IPS-15b (cell line): ENCODE data around the gene ARHGAP42.
"Not testable (repeated sequence)": the region's sequence is repeated elsewhere in the genome, so short reads cannot be mapped to it uniquely, and the experiment has no call there.

Experiments
- H3K27me3 ChIP-seq: one replicate; pipeline ENCODE4 v1.6.1; 2013; ENCODE audit warnings: low read length; ENCODE audit not compliant: control insufficient read depth, insufficient read depth
- H3K36me3 ChIP-seq: one replicate; pipeline ENCODE4 v1.6.1; 2013; ENCODE audit warnings: low read length; ENCODE audit not compliant: control insufficient read depth, insufficient read depth
- H3K4me1 ChIP-seq: one replicate; pipeline ENCODE4 v1.6.1; 2013; ENCODE audit warnings: mild to moderate bottlenecking, low read length; ENCODE audit not compliant: control insufficient read depth, insufficient read depth
- H3K4me3 ChIP-seq: one replicate; pipeline ENCODE4 v1.5.1; 2013; ENCODE audit warnings: low read depth, low read length
- H3K9ac ChIP-seq: one replicate; pipeline ENCODE4 v1.6.1; 2013; ENCODE audit warnings: low read depth, mild to moderate bottlenecking, low read length
- H3K9me3 ChIP-seq: one replicate; pipeline ENCODE4 v1.6.1; 2013; ENCODE audit warnings: mild to moderate bottlenecking, low read length; ENCODE audit not compliant: control insufficient read depth, insufficient read depth

The ARHGAP42 gene

GRCh38 chr11:100687054-100687629, at the start of gene ARHGAP42:
ARHGAP42 (plus strand) TSS chr11:100687288; CDS start chr11:100687679, 391 bp downstream.
- no peaks in the 10 kb centered on the region for H3K27me3 ChIP-seq
- peak within 1 kb of the TSS; percentile 81 for H3K9ac ChIP-seq
- peak within 1 kb of the TSS; percentile 64 for H3K4me3 ChIP-seq
- no peaks in the 10 kb centered on the region for H3K9me3 ChIP-seq
- H3K4me1 ChIP-seq, result peaks cover 12% of the 10 kb centered on the region
- H3K36me3 ChIP-seq, result no peaks in the 10 kb centered on the region

- Histone ChIP-seq H3K4me3 (no peak overlapping the region), H3K9me3 (no peaks in the 10 kb centered on the region), H3K4me1 (peaks cover 15% of the 10 kb centered on the region)
Measured at GRCh38 chr11:100637706-100638105, 49.4 kb upstream of the ARHGAP42 start.

GRCh38 chr11:100638648-100639047, 48.4 kb upstream of the ARHGAP42 start:
- Histone ChIP-seq H3K4me1 (peaks cover 15% of the 10 kb centered on the region), H3K27me3 (no peaks in the 10 kb centered on the region), H3K36me3 (no peaks in the 10 kb centered on the region), H3K4me3 (no peak overlapping the region), H3K9ac (no peak overlapping the region), H3K9me3 (no peaks in the 10 kb centered on the region)

More at GRCh38 chr11:100637706-100638105, 49.4 kb upstream of the ARHGAP42 start:
- H3K9ac ChIP-seq, result no peak overlapping the region
- H3K36me3 ChIP-seq, result no peaks in the 10 kb centered on the region
- no peaks in the 10 kb centered on the region for H3K27me3 ChIP-seq

- no peak overlapping the region for H3K9ac ChIP-seq
- H3K4me1 ChIP-seq, result peaks cover 15% of the 10 kb centered on the region
- no peak overlapping the region for H3K4me3 ChIP-seq
- no peaks in the 10 kb centered on the region for H3K27me3 ChIP-seq
- H3K36me3 ChIP-seq, result no peaks in the 10 kb centered on the region
- no peaks in the 10 kb centered on the region for H3K9me3 ChIP-seq
Measured at GRCh38 chr11:100639140-100639539, 47.9 kb upstream of the ARHGAP42 start.

- Histone ChIP-seq H3K36me3 (no peaks in the 10 kb centered on the region), H3K9ac (no peak overlapping the region), H3K27me3 (no peaks in the 10 kb centered on the region), H3K4me1 (peaks cover 15% of the 10 kb centered on the region), H3K9me3 (no peaks in the 10 kb centered on the region), H3K4me3 (no peak overlapping the region)
Measured at GRCh38 chr11:100640071-100640470, 47.0 kb upstream of the ARHGAP42 start.

- H3K4me3 ChIP-seq, result no peak overlapping the region
- H3K36me3 ChIP-seq, result no peaks in the 10 kb centered on the region
- peaks cover 15% of the 10 kb centered on the region for H3K4me1 ChIP-seq
- no peaks in the 10 kb centered on the region for H3K27me3 ChIP-seq
- H3K9ac ChIP-seq, result no peak overlapping the region
- H3K9me3 ChIP-seq, result no peaks in the 10 kb centered on the region
Measured at GRCh38 chr11:100640646-100641045, 46.4 kb upstream of the ARHGAP42 start.

GRCh38 chr11:100641456-100641855, 45.6 kb upstream of the ARHGAP42 start:
- no peak overlapping the region for H3K4me3 ChIP-seq
- no peaks in the 10 kb centered on the region for H3K27me3 ChIP-seq
- no peaks in the 10 kb centered on the region for H3K9me3 ChIP-seq
- H3K9ac ChIP-seq, result no peak overlapping the region
- H3K36me3 ChIP-seq, result no peaks in the 10 kb centered on the region
- peaks cover 15% of the 10 kb centered on the region for H3K4me1 ChIP-seq

- H3K9me3 ChIP-seq, result no peaks in the 10 kb centered on the region
- no peak overlapping the region for H3K4me3 ChIP-seq
Measured at GRCh38 chr11:100646545-100646944, 40.5 kb upstream of the ARHGAP42 start.

GRCh38 chr11:100647861-100648260, 39.2 kb upstream of the ARHGAP42 start:
- Histone ChIP-seq H3K9ac (no peak overlapping the region), H3K27me3 (no peaks in the 10 kb centered on the region), H3K4me3 (no peak overlapping the region), H3K36me3 (no peaks in the 10 kb centered on the region), H3K9me3 (no peaks in the 10 kb centered on the region), H3K4me1 (peaks cover 7% of the 10 kb centered on the region)

More at GRCh38 chr11:100646545-100646944, 40.5 kb upstream of the ARHGAP42 start:
- Histone ChIP-seq H3K4me1 (peaks cover 7% of the 10 kb centered on the region), H3K36me3 (no peaks in the 10 kb centered on the region), H3K9ac (no peak overlapping the region), H3K27me3 (no peaks in the 10 kb centered on the region)

- Histone ChIP-seq H3K27me3 (no peaks in the 10 kb centered on the region), H3K4me3 (no peak overlapping the region), H3K9ac (no peak overlapping the region), H3K36me3 (no peaks in the 10 kb centered on the region), H3K9me3 (no peaks in the 10 kb centered on the region), H3K4me1 (peaks cover 6% of the 10 kb centered on the region)
Measured at GRCh38 chr11:100663583-100663982, 23.5 kb upstream of the ARHGAP42 start.

- Histone ChIP-seq H3K4me3 (no peak overlapping the region), H3K4me1 (peaks cover 6% of the 10 kb centered on the region)
Measured at GRCh38 chr11:100663996-100664395, 23.1 kb upstream of the ARHGAP42 start.

GRCh38 chr11:100666816-100667215, 20.3 kb upstream of the ARHGAP42 start:
- H3K9ac ChIP-seq, H3K27me3 ChIP-seq: not testable (repeated sequence)

More at GRCh38 chr11:100663996-100664395, 23.1 kb upstream of the ARHGAP42 start:
- Histone ChIP-seq H3K36me3 (no peaks in the 10 kb centered on the region), H3K27me3 (no peaks in the 10 kb centered on the region), H3K9ac (no peak overlapping the region), H3K9me3 (no peaks in the 10 kb centered on the region)

More at GRCh38 chr11:100666816-100667215, 20.3 kb upstream of the ARHGAP42 start:
- not testable (repeated sequence) for H3K4me1 ChIP-seq, H3K9me3 ChIP-seq, H3K36me3 ChIP-seq, H3K4me3 ChIP-seq
